ENCODE results near the gene CA12. TPM values are rescaled to one million over a fixed set of nuclear protein-coding genes. Genes with fewer than 3 reads are reported as not detected.

CA12 gene
- total and polyA plus RNA-seq, 9 of the 15 experiments (the other 6 are each of a cell fraction or from before 2014, with no cell fraction given): 0.01 to 0.78 (median 0.15) TPM; not detected in 1

DNA sequence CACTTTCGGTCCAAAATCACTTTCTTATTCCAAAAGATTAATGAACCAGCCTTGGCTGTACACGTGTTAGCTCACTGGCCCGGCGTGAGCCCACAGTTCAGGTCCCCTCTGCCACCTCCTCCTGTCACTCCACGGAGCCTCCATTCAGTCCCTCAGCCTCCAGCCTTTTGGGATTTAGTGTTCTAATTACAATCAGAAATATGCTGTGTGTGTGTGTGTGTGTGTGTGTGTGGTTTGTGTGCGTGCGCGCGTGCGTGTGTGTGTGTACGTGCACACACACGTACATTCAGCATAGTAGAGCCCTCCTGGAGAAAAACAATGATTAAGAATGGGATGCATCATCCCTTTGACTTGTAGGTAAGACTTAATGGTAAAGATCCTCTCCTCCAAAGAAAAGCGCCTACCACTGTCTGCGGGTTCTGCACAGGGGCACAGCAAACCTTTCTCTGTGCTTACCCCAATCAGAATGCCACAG lies 801 bp downstream of the CA12 start (continued):
- TF ChIP-seq CHCHD3 (CRISPR knock-in tag; IDR thresholded peaks at IDR 0.05) (no peak), RBM34 (IDR thresholded peaks at IDR 0.05; ENCODE audit: borderline replicate concordance, insufficient read depth, low read length) (no peak), DPF2 (IDR thresholded peaks at IDR 0.05) (no peak), THAP12 (CRISPR knock-in tag; IDR thresholded peaks at IDR 0.05) (no peak), CHD1 (IDR thresholded peaks at IDR 0.05; ENCODE audit: low read length) (no peak), ZNF24 (IDR thresholded peaks at IDR 0.05) (no peak), PYGO2 (tag; IDR thresholded peaks at IDR 0.05) (no peak)
- TF ChIP-seq, protein P1, sequence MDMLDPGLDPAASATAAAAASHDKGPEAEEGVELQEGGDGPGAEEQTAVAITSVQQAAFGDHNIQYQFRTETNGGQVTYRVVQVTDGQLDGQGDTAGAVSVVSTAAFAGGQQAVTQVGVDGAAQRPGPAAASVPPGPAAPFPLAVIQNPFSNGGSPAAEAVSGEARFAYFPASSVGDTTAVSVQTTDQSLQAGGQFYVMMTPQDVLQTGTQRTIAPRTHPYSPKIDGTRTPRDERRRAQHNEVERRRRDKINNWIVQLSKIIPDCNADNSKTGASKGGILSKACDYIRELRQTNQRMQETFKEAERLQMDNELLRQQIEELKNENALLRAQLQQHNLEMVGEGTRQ (CRISPR knock-in tag; IDR thresholded peaks at IDR 0.05): no peak
